GM23248 (cell line): ENCODE results near the gene MRPL58.

ENCODE experiments used
- EZH2 ChIP-seq: fragments of 200-600 bp; sonication (generic); IDR thresholded peaks from 2 replicates; pipeline ENCODE4 v1.6.1; 2018; ENCODE audit warnings: antibody characterized with exemption, mild to moderate bottlenecking; ENCODE audit not compliant: insufficient read depth, poor library complexity, severe bottlenecking
- EZH2phosphoT487 ChIP-seq: fragments of 200-600 bp; sonication (generic); IDR thresholded peaks from 2 replicates; pipeline ENCODE4 v1.6.1; 2018; ENCODE audit warnings: antibody characterized with exemption, moderate library complexity, mild to moderate bottlenecking, low read depth; ENCODE audit not compliant: insufficient read depth

- TF ChIP-seq EZH2phosphoT487: no peak
- no peak for TF ChIP-seq EZH2
Observed at GRCh38 chr17:75063626-75064025, 51.2 kb downstream of the MRPL58 start.
